Neural cell (in vitro differentiated cells): ENCODE results near the gene CYP19A1.

Experiments used
- EP300 ChIP-seq: fragments of 450-650 bp; conservative IDR thresholded peaks from 2 replicates; pipeline ENCODE4 v1.6.1; 2014; ENCODE audit warnings: antibody characterized with exemption, mild to moderate bottlenecking, moderate library complexity; ENCODE audit not compliant: poor library complexity, severe bottlenecking
- EZH2 ChIP-seq: fragments of 200-600, 300-800 bp; shearing (Covaris generic), sonication (generic); IDR thresholded peaks from 2 replicates; pipeline ENCODE4 v1.6.1; 2014; ENCODE audit warnings: antibody characterized with exemption, low read length, borderline replicate concordance, mild to moderate bottlenecking; ENCODE audit not compliant: insufficient read depth, poor library complexity, severe bottlenecking
- MXI1 ChIP-seq: fragments of 450-650 bp; conservative IDR thresholded peaks from 2 replicates; pipeline ENCODE4 v1.6.1; 2014; ENCODE audit warnings: antibody characterized with exemption, mild to moderate bottlenecking; ENCODE audit not compliant: poor library complexity, severe bottlenecking
- POLR2AphosphoS5 ChIP-seq: IDR thresholded peaks from 2 replicates; pipeline ENCODE4 v1.6.1; 2012
- RAD21 ChIP-seq: fragments of 450-650 bp; conservative IDR thresholded peaks from 2 replicates; pipeline ENCODE4 v1.6.1; 2014; ENCODE audit warnings: antibody characterized with exemption, mild to moderate bottlenecking, moderate library complexity
- SMC3 ChIP-seq: fragments of 450-650 bp; conservative IDR thresholded peaks from 2 replicates; pipeline ENCODE4 v1.6.1; 2014; ENCODE audit warnings: antibody characterized with exemption, mild to moderate bottlenecking, moderate library complexity; ENCODE audit not compliant: poor library complexity
- TAF1 ChIP-seq: IDR thresholded peaks from 2 replicates; pipeline ENCODE4 v1.6.1; 2012; ENCODE audit warnings: low read depth
- TF ChIP-seq, protein P1 (sequence below): fragments of 450-650 bp; IDR thresholded peaks from 2 replicates; pipeline ENCODE4 v1.5.1; 2014; ENCODE audit warnings: antibody characterized with exemption, mild to moderate bottlenecking, moderate library complexity; ENCODE audit not compliant: poor library complexity, severe bottlenecking
- TF ChIP-seq, protein P2 (sequence below): IDR thresholded peaks from 2 replicates; pipeline ENCODE4 v1.6.1; 2012; ENCODE audit warnings: borderline replicate concordance

DNA sequence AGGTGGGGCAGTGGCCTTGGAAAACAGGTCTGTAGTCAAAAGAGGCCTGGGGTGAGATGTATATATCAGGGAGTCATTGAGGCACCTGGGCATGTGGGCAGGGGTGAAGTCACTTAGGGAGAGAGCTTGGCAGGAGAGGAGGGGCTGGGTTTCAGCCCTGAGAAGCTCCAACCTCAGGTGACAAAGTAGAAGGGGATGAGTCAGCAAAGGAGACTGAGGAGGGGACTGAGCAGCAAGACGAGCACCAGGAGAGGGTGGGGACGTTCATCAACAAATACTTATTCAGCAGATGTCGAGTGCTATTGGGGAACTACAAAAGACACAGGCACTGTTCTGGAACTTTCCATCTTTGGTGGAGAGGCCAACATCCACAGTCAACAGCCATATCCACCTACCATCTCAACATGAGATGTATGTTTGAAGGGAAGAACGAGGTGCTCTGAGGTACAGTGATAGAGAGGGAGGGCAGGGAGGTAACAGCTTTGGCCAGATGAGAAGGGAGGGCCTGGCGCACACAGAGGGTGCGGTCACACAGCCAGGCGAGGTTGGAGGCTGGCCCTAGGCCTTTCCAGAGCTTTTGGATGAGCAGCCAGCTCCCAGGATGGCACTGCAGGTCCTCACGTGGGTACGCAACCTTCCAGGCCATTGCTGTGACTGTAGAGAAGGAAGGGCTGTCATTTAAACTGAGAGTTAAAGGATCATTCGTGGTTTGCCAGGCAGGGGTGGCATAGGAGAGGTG, 48.7 kb upstream of the CYP19A1 start:
- TF ChIP-seq, protein P1, sequence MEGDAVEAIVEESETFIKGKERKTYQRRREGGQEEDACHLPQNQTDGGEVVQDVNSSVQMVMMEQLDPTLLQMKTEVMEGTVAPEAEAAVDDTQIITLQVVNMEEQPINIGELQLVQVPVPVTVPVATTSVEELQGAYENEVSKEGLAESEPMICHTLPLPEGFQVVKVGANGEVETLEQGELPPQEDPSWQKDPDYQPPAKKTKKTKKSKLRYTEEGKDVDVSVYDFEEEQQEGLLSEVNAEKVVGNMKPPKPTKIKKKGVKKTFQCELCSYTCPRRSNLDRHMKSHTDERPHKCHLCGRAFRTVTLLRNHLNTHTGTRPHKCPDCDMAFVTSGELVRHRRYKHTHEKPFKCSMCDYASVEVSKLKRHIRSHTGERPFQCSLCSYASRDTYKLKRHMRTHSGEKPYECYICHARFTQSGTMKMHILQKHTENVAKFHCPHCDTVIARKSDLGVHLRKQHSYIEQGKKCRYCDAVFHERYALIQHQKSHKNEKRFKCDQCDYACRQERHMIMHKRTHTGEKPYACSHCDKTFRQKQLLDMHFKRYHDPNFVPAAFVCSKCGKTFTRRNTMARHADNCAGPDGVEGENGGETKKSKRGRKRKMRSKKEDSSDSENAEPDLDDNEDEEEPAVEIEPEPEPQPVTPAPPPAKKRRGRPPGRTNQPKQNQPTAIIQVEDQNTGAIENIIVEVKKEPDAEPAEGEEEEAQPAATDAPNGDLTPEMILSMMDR: no peak
- TF ChIP-seq EZH2: no peak
- TF ChIP-seq TAF1: no peak
- TF ChIP-seq RAD21: no peak
- TF ChIP-seq EP300: no peak
- TF ChIP-seq POLR2AphosphoS5: no peak
- TF ChIP-seq, protein P2, sequence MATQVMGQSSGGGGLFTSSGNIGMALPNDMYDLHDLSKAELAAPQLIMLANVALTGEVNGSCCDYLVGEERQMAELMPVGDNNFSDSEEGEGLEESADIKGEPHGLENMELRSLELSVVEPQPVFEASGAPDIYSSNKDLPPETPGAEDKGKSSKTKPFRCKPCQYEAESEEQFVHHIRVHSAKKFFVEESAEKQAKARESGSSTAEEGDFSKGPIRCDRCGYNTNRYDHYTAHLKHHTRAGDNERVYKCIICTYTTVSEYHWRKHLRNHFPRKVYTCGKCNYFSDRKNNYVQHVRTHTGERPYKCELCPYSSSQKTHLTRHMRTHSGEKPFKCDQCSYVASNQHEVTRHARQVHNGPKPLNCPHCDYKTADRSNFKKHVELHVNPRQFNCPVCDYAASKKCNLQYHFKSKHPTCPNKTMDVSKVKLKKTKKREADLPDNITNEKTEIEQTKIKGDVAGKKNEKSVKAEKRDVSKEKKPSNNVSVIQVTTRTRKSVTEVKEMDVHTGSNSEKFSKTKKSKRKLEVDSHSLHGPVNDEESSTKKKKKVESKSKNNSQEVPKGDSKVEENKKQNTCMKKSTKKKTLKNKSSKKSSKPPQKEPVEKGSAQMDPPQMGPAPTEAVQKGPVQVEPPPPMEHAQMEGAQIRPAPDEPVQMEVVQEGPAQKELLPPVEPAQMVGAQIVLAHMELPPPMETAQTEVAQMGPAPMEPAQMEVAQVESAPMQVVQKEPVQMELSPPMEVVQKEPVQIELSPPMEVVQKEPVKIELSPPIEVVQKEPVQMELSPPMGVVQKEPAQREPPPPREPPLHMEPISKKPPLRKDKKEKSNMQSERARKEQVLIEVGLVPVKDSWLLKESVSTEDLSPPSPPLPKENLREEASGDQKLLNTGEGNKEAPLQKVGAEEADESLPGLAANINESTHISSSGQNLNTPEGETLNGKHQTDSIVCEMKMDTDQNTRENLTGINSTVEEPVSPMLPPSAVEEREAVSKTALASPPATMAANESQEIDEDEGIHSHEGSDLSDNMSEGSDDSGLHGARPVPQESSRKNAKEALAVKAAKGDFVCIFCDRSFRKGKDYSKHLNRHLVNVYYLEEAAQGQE: no peak
- TF ChIP-seq SMC3: no peak
- TF ChIP-seq MXI1: no peak
